Subcutaneous adipose tissue (tissue), 4 donors: ENCODE data around the gene TMOD4. TPM values are rescaled to one million over a fixed set of nuclear protein-coding genes. Genes with fewer than 3 reads are reported as not detected.

Experiments used
- total RNA-seq, 4 donors: library from RNA; depleted of rRNA; stranded (reverse); fragments of >200 nt; gene quantifications; one replicate each; pipeline ENCODE4 v1.1.0, GENCODE V29; 2016
- TF ChIP-seq, protein P1 (sequence below): fragments of 450-650 bp; IDR thresholded peaks from one replicate; pipeline ENCODE4 v1.5.1; 2016; ENCODE audit warnings: low read depth, mild to moderate bottlenecking, control low read depth, antibody characterized with exemption, moderate library complexity

The TMOD4 gene
- total RNA-seq, 4 donors from 2014 or later: not detected

DNA sequence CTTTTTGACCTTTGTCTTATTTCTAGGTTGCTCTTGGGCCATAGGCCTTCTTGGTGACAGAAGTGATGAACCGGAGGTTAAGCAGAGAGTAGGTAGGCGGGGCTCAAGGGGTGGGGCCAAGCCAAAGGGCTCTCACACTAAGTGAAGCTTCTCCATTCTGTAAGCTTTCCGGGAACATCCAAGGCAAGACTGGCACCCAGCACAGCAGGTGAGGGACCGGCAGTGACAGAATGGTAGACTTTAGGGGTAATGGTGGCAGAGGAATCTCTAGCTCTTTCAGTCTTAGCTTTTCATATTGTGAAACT is 19.3 kb downstream of the TMOD4 start, which contains the start of gene TNFAIP8L2:
Gene TNFAIP8L2, plus strand, starts transcription at position 135 of the 305 bp plus-strand sequence. CDS start 2,049 bp downstream, outside the sequence.
- TF ChIP-seq, protein P1, sequence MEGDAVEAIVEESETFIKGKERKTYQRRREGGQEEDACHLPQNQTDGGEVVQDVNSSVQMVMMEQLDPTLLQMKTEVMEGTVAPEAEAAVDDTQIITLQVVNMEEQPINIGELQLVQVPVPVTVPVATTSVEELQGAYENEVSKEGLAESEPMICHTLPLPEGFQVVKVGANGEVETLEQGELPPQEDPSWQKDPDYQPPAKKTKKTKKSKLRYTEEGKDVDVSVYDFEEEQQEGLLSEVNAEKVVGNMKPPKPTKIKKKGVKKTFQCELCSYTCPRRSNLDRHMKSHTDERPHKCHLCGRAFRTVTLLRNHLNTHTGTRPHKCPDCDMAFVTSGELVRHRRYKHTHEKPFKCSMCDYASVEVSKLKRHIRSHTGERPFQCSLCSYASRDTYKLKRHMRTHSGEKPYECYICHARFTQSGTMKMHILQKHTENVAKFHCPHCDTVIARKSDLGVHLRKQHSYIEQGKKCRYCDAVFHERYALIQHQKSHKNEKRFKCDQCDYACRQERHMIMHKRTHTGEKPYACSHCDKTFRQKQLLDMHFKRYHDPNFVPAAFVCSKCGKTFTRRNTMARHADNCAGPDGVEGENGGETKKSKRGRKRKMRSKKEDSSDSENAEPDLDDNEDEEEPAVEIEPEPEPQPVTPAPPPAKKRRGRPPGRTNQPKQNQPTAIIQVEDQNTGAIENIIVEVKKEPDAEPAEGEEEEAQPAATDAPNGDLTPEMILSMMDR: no peak

DNA sequence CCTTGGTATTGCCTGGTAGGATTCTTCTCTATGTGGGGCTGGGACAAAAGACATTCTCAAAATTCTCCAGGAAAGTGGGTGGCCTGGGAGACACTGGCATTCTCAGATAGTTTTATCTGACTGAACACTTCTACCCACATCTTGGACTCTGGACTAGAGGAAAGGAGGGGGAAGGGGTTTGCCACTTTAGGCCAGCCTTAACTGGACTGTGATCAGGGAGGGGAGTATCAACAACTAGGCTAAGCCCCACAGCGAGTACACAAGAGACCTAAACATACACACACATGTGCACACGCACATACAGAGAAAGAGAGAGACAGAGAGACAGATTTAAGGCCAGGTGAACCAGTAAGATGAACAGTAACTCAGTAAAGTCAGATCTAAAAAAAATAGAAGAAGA is 28.1 kb downstream of the TMOD4 start:
- TF ChIP-seq, protein P1: no peak

DNA sequence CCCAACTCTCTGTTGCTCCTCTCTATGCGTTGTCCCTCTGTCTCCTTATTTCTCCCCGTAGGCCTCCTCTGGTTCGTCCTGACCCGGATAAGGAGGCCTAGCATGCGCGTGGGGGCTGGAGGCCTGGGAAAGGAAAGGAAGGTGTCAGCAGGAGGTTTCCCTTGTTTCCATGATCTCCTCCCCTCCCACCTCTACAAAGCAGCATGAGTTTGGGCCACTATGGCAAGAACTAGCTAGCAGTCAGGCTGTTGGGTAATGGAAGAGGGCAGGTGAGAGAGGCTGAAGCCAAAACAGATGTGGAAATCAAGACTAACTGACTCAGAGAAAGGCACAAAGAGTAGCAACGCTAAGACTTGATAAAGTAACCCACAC is 28.7 kb downstream of the TMOD4 start:
- TF ChIP-seq, protein P1: no peak

DNA sequence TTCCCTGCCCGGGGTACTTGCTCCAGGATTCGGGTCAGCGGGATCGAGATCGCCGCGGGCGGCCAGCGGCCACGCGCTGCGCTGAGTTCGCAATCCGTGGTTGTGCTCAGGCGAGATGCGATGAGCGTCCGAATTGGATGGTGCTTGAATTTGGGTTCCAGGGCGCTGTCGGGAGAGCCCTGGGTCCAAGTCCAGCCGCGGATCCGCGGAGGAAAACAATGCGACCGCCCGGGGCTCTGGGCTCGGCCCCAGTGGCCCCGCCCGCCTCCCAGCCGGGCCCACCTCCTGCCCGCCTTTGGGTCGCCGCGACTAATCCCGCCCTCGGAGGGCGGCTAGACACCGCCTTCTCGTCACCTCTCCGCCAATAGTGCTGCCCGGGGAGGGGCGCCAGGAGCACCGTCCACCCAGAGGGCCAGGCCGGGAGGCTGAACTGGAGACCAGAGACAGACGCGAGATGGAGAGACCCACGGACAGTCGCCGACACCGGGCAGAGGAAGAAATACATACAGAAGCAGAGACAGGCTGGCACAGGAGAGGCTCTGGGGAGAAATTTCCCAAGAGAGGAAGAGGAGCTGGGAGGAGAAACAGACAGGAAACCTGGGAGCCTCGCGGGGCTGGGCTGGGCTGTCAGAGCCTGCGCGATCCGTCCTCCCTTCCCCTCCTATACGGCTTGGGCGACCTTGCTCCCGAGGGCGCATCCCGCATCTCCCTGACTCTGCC is 29.2 kb downstream of the TMOD4 start, which contains the start of gene SEMA6C:
Gene SEMA6C, minus strand, starts transcription at position 220 of the 720 bp plus-strand sequence. CDS start 4,010 bp downstream, outside the sequence.
- TF ChIP-seq, protein P1: no peak

DNA sequence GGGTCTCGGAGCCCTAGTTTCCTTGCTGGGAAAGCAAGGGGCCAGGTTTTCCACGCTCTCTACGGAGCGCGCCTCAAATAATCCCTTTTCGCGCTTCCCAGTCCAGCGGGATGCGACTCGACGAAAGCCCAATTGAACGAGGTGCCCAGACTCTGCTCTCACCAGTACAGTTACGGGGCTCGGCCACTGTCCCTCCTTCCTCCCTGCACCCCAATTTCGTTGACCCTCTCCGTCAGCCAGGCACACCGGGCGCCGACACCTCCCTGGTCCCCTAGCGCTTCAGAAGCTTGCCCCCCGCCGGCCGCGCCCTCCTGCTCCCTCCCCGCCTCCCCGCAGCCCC is 29.7 kb downstream of the TMOD4 start:
- TF ChIP-seq, protein P1: no peak

DNA sequence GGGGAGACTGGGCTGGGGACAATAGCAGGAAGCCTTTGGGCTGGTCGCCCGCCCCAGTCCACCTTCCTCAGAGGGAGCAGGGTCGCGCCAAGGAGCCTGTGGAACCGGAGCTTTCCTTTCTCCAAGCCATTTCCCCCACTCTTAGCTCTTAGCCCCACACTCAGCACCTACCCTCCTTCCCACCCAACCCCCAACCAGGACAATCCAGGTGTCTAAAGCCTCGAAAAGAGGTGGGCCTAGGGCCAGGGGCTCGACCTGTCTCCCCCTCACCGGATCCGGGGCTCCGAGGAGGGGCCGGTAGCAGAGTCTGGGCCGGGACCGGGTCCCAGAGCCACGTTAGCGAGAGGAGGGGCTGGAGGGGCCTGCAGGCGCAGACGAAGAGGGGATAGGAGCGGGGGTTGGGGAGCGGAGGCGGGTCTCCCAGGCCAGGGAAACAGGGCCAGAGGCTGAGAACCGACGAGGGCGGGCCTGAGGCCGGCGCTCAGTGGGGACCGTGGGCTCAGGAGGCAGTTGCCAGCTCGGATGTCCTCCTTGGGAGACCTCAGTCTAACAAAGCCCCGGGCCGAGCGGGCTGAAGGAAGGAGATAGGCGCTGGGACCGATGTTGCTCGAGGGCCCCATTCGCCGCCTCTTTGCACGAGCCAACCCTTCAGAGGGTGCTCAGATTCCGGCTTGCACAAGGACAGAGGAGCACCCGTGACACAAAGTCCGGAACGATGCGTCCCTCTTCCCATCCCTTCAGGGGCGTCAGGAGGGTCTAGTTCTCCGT is 30.3 kb downstream of the TMOD4 start:
- TF ChIP-seq, protein P1: no peak

DNA sequence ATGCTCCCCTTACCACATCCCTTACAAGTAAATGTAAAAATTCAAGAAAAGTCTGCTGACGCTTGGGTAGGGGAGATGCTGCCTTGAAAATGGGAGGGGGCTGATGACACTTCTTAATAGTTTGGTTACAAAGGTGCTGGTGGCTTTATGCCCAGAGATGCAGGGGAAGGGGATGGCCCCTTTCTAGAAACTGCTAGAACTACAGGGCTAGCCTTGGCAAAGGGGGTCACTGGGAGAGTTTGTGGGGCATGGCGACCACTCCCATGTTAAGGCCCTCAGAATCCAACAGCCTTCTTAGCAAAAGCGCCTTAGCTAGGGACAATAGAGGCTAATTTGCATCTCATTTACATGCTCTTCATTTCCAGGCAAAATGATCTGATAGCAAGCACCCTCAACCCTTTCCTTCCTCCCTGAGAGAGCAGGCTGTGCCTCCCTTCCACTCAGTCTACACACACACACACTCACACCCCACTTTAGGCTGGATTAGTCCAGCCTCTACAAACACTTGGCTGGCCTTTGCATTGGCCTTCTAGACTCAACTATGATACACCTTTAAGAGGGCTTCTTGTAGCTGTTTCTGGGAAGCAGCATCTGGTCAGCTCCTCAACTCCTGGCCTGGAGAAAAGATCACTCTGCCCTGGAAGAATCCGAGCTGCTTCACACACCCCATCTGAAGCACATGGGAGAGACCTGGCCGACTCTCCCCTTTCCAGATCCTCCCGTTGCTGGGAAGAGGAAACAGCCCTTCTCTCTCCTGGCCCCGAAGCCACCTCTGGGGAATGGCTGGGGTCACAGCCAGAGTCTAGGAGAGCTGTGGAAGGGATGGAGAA is 31.1 kb downstream of the TMOD4 start:
- TF ChIP-seq, protein P1: no peak
